ENCODE data around the gene ZNF555. TPM values are rescaled to one million over a fixed set of nuclear protein-coding genes. Genes with fewer than 3 reads are reported as not detected.
A peak's percentile ranks its signal among the peaks of the same experiment; 100 is the strongest.

ZNF555 gene
- total RNA-seq, 6 experiments from 2014 or later, result 0.87 to 2.6 (median 2.1) TPM

- no peak for TF ChIP-seq POLR2A (IDR thresholded peaks at IDR 0.05)
- H3K27me3 ChIP-seq, result no peaks in the 10 kb centered on the region
- no peak for DNase-seq
- peaks cover 0 to 18% (median 1%) of the 10 kb centered on the region in 4 donors for H3K36me3 ChIP-seq
- H3K27ac ChIP-seq, result peak overlapping the region in 1 of 3 donors; percentile 75
- no peak overlapping the region for H3K4me3 ChIP-seq
- H3K9me3 ChIP-seq, result no peaks in the 10 kb centered on the region
- no CpG with 5 or more reads among the region's 37 CpGs for WGBS (ENCODE audit: insufficient coverage, low coverage, low lambda C conversion rate, missing lambda C conversion rate)
- intact Hi-C loops (cut with DNase I), result no loop called here
- ATAC-seq, result no peak
- peaks cover 0 to 8% (median 3%) of the 10 kb centered on the region in 4 donors for H3K4me1 ChIP-seq
Observed at GRCh38 chr19:2812414-2813234, 28.7 kb upstream of the ZNF555 start.

- no peak overlapping the region for H3K4me3 ChIP-seq
- no peak for TF ChIP-seq CTCF (IDR thresholded peaks at IDR 0.05)
- TF ChIP-seq POLR2A (IDR thresholded peaks at IDR 0.05), result no peak
- intact Hi-C loops (cut with DNase I), result no loop called here
- H3K9me3 ChIP-seq, result no peaks in the 10 kb centered on the region
- no peak overlapping the region for H3K27ac ChIP-seq
- DNase-seq (no peak), ATAC-seq (no peak)
- 69% methylated on average over 7 of the region's 35 CpGs for WGBS (ENCODE audit: insufficient coverage, low coverage, low lambda C conversion rate, missing lambda C conversion rate)
- no peaks in the 10 kb centered on the region for H3K27me3 ChIP-seq
- H3K36me3 ChIP-seq, result peaks cover 0 to 9% (median 1%) of the 10 kb centered on the region in 4 donors
- peaks cover 0 to 8% (median 3%) of the 10 kb centered on the region in 4 donors for H3K4me1 ChIP-seq
Observed at GRCh38 chr19:2813235-2814160, 27.8 kb upstream of the ZNF555 start.

GRCh38 chr19:2814426-2814825, 26.8 kb upstream of the ZNF555 start:
- no CpG with 5 or more reads among the region's 11 CpGs for WGBS (ENCODE audit: insufficient coverage, low coverage, low lambda C conversion rate, missing lambda C conversion rate)
- Histone ChIP-seq H3K9me3 (no peaks in the 10 kb centered on the region), H3K4me3 (no peak overlapping the region), H3K27me3 (no peaks in the 10 kb centered on the region), H3K4me1 (peaks cover 0 to 8% (median 3%) of the 10 kb centered on the region in 4 donors), H3K36me3 (peaks cover 0 to under 1% (median 0%) of the 10 kb centered on the region in 4 donors), H3K27ac (no peak overlapping the region)
- intact Hi-C loops (cut with DNase I), result no loop called here
- DNase-seq (no peak), ATAC-seq (no peak)
- TF ChIP-seq POLR2A (IDR thresholded peaks at IDR 0.05), result no peak
- no peak for TF ChIP-seq CTCF (IDR thresholded peaks at IDR 0.05)

- Histone ChIP-seq H3K27me3 (no peaks in the 10 kb centered on the region), H3K9me3 (no peaks in the 10 kb centered on the region), H3K4me1 (peaks cover 0 to 8% (median 3%) of the 10 kb centered on the region in 4 donors), H3K36me3 (no peaks in the 10 kb centered on the region), H3K4me3 (no peak overlapping the region), H3K27ac (no peak overlapping the region)
- WGBS (ENCODE audit: insufficient coverage, low coverage, low lambda C conversion rate, missing lambda C conversion rate), result 93% methylated on average over 5 of the region's 13 CpGs
- TF ChIP-seq POLR2A (IDR thresholded peaks at IDR 0.05) (no peak), CTCF (IDR thresholded peaks at IDR 0.05) (no peak)
- intact Hi-C loops (cut with DNase I), result no loop called here
- ATAC-seq (no peak), DNase-seq (no peak)
Observed at GRCh38 chr19:2815191-2815614, 26.1 kb upstream of the ZNF555 start.
